CD4-positive, alpha-beta memory T cell (primary cell): ENCODE data around the gene BTG3. TPM values are rescaled to one million over a fixed set of nuclear protein-coding genes. Genes with fewer than 3 reads are reported as not detected.
A peak's percentile ranks its signal among the peaks of the same experiment; 100 is the strongest.

Experiments used
- CTCF ChIA-PET: fragments of 350-600 bp; sonication (Branson Sonifier 250); formaldehyde crosslinking; loops from one replicate; lab custom pipeline; 2021; ENCODE audit warnings: inconsistent platforms; ENCODE audit not compliant: partially characterized antibody; lab: Charles Lee
- POLR2A ChIA-PET: fragments of 350-600 bp; sonication (Branson Sonifier 250); formaldehyde crosslinking; loops from one replicate; lab custom pipeline; 2021; ENCODE audit not compliant: partially characterized antibody; lab: Charles Lee
- DNase-seq, 5 donors: peaks; one replicate each; pipeline versions ENCODE4 v3.0.0 to v3.0.0-alpha.2; 2020 to 2022; ENCODE audit warnings: mixed read lengths in 1 of 5
- H3K27ac ChIP-seq: one replicate; pipeline ENCODE4 v1.7.0; 2013; ENCODE audit warnings: low read depth, low read length
- H3K27me3 ChIP-seq: 2 replicates; pipeline ENCODE4 v1.7.0; 2013; ENCODE audit warnings: mild to moderate bottlenecking, low read length, moderate library complexity; ENCODE audit not compliant: insufficient read depth
- H3K36me3 ChIP-seq: 2 replicates; pipeline ENCODE4 v1.7.0; 2013; ENCODE audit warnings: mild to moderate bottlenecking, low read length, moderate library complexity; ENCODE audit not compliant: insufficient read depth
- H3K4me1 ChIP-seq: 2 replicates; pipeline ENCODE4 v1.7.0; 2013; ENCODE audit warnings: mild to moderate bottlenecking, low read length, moderate library complexity; ENCODE audit not compliant: insufficient read depth
- H3K4me3 ChIP-seq, 2 donors: one replicate each; pipeline ENCODE4 v1.7.0; 2013; ENCODE audit warnings: low read length in 2 of 2, mild to moderate bottlenecking in 1 of 2
- H3K9me3 ChIP-seq, 2 donors: one replicate each; pipeline ENCODE4 v1.7.0; 2013; ENCODE audit warnings: low read length in 2 of 2, control low read depth in 1 of 2; ENCODE audit not compliant: control insufficient read depth in 1 of 2
- H3K27ac Mint-ChIP-seq, 7 donors: one replicate each; pipeline ENCODE4 v1.8.0; 2020 to 2021; ENCODE audit warnings: mixed read lengths in 7 of 7, mild to moderate bottlenecking in 6 of 7, inconsistent platforms in 3 of 7, moderate library complexity in 3 of 7
- H3K27me3 Mint-ChIP-seq, 2 donors: one replicate each; pipeline ENCODE4 v1.8.0; 2020 to 2021; ENCODE audit warnings: mixed read lengths in 2 of 2
- H3K36me3 Mint-ChIP-seq, 2 donors: one replicate each; pipeline ENCODE4 v1.8.0; 2020 to 2021; ENCODE audit warnings: mixed read lengths in 2 of 2, inconsistent platforms in 1 of 2, mild to moderate bottlenecking in 1 of 2
- H3K4me1 Mint-ChIP-seq, 4 donors: one replicate each; pipeline ENCODE4 v1.8.0; 2020 to 2021; ENCODE audit warnings: mixed read lengths in 4 of 4, mild to moderate bottlenecking in 1 of 4
- H3K4me3 Mint-ChIP-seq, 8 donors: one replicate each; pipeline ENCODE4 v1.8.0; 2020 to 2021; ENCODE audit warnings: mixed read lengths in 8 of 8, mild to moderate bottlenecking in 7 of 8, moderate library complexity in 6 of 8, inconsistent platforms in 3 of 8
- H3K9me3 Mint-ChIP-seq, 8 donors: one replicate each; pipeline ENCODE4 v1.8.0; 2020 to 2021; ENCODE audit warnings: mixed read lengths in 8 of 8, mild to moderate bottlenecking in 5 of 8, inconsistent platforms in 3 of 8, moderate library complexity in 1 of 8
- intact Hi-C: fragments of 100-400 bp; cut with micrococcal nuclease; formaldehyde crosslinking; loops from one replicate; pipeline ENCODE4 v1.15.1; 2023
- polyA plus RNA-seq, 2 donors: library from polyadenylated mRNA; unstranded; fragments of 300-500 nt; fragmentation: Illumina TruSeq; gene quantifications; one replicate each; pipeline ENCODE4 v1.2.3, GENCODE V29; 2021
- total RNA-seq, 2 experiments: library from RNA; stranded (reverse); gene quantifications; one replicate each; pipeline ENCODE4 v1.2.3, GENCODE V29; 2021

The BTG3 gene
- total and polyA plus RNA-seq, 4 experiments from 2014 or later: 9.7 to 20.6 (median 15.9) TPM

- Histone ChIP-seq H3K4me1 (no peaks in the 10 kb centered on the region), H3K27me3 (no peaks in the 10 kb centered on the region), H3K9me3 (no peaks in the 10 kb centered on the region), H3K36me3 (no peaks in the 10 kb centered on the region), H3K27ac (no peak overlapping the region), H3K4me3 (no peak overlapping the region)
- intact Hi-C loops: no loop called here
- Mint-ChIP-seq H3K4me3 (no peak overlapping the region), H3K27me3 (peaks cover 0 to 3% of the 10 kb centered on the region in 2 donors), H3K36me3 (no peaks in the 10 kb centered on the region), H3K27ac (no peak overlapping the region), H3K9me3 (no peaks in the 10 kb centered on the region), H3K4me1 (no peaks in the 10 kb centered on the region)
- ChIA-PET CTCF (interaction anchor here (1.0 to 1.5 kb wide), 4 partner anchors 29 to 168 kb away, joined by 3 to 6 read pairs (median 4); no protein-coding TSS in a partner anchor), POLR2A (no interaction called here)
- no peak for DNase-seq
These were observed 57.8 kb downstream of the BTG3 start for GRCh38 chr21:17554679-17555465.

- Histone ChIP-seq H3K9me3 (no peaks in the 10 kb centered on the region), H3K4me3 (no peak overlapping the region), H3K36me3 (no peaks in the 10 kb centered on the region), H3K27me3 (no peaks in the 10 kb centered on the region), H3K27ac (no peak overlapping the region), H3K4me1 (no peaks in the 10 kb centered on the region)
- Mint-ChIP-seq H3K4me1 (no peaks in the 10 kb centered on the region), H3K36me3 (no peaks in the 10 kb centered on the region), H3K9me3 (no peaks in the 10 kb centered on the region), H3K27me3 (peaks cover 0 to 3% of the 10 kb centered on the region in 2 donors), H3K27ac (no peak overlapping the region), H3K4me3 (no peak overlapping the region)
- DNase-seq: no peak
- intact Hi-C loops: no loop called here
- ChIA-PET CTCF (interaction anchor here (1.1 to 1.5 kb wide), 3 partner anchors 31 to 167 kb away, joined by 3 to 6 read pairs (median 5); no protein-coding TSS in a partner anchor), POLR2A (no interaction called here)
These were observed 58.6 kb downstream of the BTG3 start for GRCh38 chr21:17554120-17554519.

DNA sequence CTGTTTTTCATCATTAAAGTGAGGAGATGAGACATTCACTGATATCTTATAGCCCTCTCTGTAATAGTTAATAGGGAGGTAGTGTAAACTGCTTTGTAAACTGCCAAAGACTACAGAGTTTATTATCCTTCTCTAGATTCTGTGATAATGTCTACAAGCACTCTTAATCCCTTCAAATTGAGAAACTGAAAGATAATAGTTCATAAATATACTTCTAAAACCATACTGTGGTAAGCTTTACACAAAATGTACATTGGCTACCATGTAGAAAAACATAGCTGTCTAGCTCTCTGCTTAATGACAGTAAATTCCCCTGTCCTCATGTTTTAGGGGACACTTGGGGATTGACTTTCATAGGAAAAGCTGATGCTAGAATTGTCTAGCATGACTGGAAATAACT is 60.3 kb downstream of the BTG3 start:
- Histone ChIP-seq H3K36me3 (no peaks in the 10 kb centered on the region), H3K27me3 (no peaks in the 10 kb centered on the region), H3K4me3 (no peak overlapping the region), H3K9me3 (no peaks in the 10 kb centered on the region), H3K4me1 (no peaks in the 10 kb centered on the region), H3K27ac (no peak overlapping the region)
- H3K4me3 Mint-ChIP-seq: no peak overlapping the region
- intact Hi-C loops: no loop called here
- H3K36me3 Mint-ChIP-seq: peaks cover 0 to under 1% of the 10 kb centered on the region in 2 donors
- H3K27me3 Mint-ChIP-seq: peaks cover 0 to 3% of the 10 kb centered on the region in 2 donors
- no peaks in the 10 kb centered on the region for H3K9me3 Mint-ChIP-seq
- no peaks in the 10 kb centered on the region for H3K4me1 Mint-ChIP-seq
- CTCF ChIA-PET: interaction anchor here (0.9 to 1.6 kb wide), 2 partner anchors 9 to 165 kb away, joined by 3 to 4 read pairs; no protein-coding TSS in a partner anchor
- POLR2A ChIA-PET: no interaction called here
- H3K27ac Mint-ChIP-seq: no peak overlapping the region
- DNase-seq: no peak

- no peaks in the 10 kb centered on the region for H3K27me3 ChIP-seq
- ChIA-PET CTCF (no interaction called here), POLR2A (no interaction called here)
- no peaks in the 10 kb centered on the region for H3K4me1 Mint-ChIP-seq
- H3K27ac Mint-ChIP-seq: no peak overlapping the region
- no peaks in the 10 kb centered on the region for H3K36me3 ChIP-seq
- H3K9me3 Mint-ChIP-seq: no peaks in the 10 kb centered on the region
- peaks cover 0 to 4% of the 10 kb centered on the region in 2 donors for H3K36me3 Mint-ChIP-seq
- H3K4me1 ChIP-seq: no peaks in the 10 kb centered on the region
- H3K4me3 Mint-ChIP-seq: no peak overlapping the region
- H3K27me3 Mint-ChIP-seq: peaks cover 0 to 2% of the 10 kb centered on the region in 2 donors
- no peak overlapping the region for H3K27ac ChIP-seq
- no peak for DNase-seq
- H3K9me3 ChIP-seq: no peaks in the 10 kb centered on the region
- H3K4me3 ChIP-seq: no peak overlapping the region
- intact Hi-C loops: no loop called here
These were observed 61.9 kb downstream of the BTG3 start for GRCh38 chr21:17550671-17551308.

DNA sequence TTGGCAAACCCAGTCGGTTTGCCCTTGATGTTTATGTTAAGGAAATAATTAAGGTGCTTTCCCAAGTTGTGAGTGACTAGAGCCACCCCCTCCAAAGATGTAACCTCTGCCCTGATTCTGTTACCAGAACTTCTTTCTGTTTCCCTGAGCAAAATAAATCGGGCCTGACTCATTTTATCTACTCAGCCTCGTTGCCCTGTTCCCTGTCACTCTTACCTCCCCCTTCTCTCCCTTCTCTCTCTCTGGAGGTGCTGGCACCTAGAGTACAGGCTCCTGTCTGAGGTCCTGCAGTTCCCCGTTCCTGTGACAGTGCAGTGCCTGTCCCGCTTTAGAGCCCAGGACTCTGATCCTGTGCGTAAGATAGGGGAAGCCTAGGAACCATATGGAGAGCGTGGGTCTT is 64.4 kb downstream of the BTG3 start:
- ChIA-PET CTCF (no interaction called here), POLR2A (no interaction called here)
- no peaks in the 10 kb centered on the region for H3K36me3 ChIP-seq
- no peak overlapping the region for H3K27ac ChIP-seq
- H3K4me1 Mint-ChIP-seq: no peaks in the 10 kb centered on the region
- no peak for DNase-seq
- H3K9me3 ChIP-seq: no peaks in the 10 kb centered on the region
- no peaks in the 10 kb centered on the region for H3K27me3 ChIP-seq
- no peaks in the 10 kb centered on the region for H3K27me3 Mint-ChIP-seq
- intact Hi-C loops: no loop called here
- no peaks in the 10 kb centered on the region for H3K4me1 ChIP-seq
- H3K27ac Mint-ChIP-seq: peak overlapping the region in 1 of 7 donors; percentile 45
- H3K4me3 Mint-ChIP-seq: no peak overlapping the region
- H3K36me3 Mint-ChIP-seq: peaks cover 0 to 4% of the 10 kb centered on the region in 2 donors
- no peaks in the 10 kb centered on the region for H3K9me3 Mint-ChIP-seq
- H3K4me3 ChIP-seq: no peak overlapping the region

DNA sequence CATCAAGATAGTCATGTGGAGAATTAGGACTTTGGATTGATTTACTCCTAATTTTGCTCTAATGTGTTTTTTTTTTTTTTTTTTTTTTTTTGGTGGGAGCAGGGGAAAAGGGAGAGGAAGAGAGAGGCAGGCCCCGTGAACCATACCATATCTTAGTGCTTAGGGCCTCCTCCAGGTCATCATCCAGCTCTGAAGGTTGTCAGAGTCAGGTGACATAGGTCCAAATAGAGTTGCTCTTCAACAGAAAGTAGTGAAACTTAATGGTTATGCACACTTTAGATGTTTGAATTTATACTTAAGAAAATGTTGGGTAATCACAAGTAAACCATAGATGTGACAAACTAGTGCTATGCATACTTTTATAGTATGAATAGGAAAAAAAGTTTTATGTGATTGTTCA is 67.7 kb downstream of the BTG3 start:
- Histone ChIP-seq H3K4me1 (no peaks in the 10 kb centered on the region), H3K36me3 (no peaks in the 10 kb centered on the region), H3K27ac (no peak overlapping the region), H3K4me3 (no peak overlapping the region), H3K27me3 (no peaks in the 10 kb centered on the region), H3K9me3 (no peaks in the 10 kb centered on the region)
- ChIA-PET CTCF (interaction anchor here (0.7 to 1.1 kb wide), 2 partner anchors 38 to 41 kb away, joined by 3 read pairs; no protein-coding TSS in a partner anchor), POLR2A (no interaction called here)
- Mint-ChIP-seq H3K4me1 (no peaks in the 10 kb centered on the region), H3K27ac (no peak overlapping the region), H3K27me3 (peaks cover 0 to 3% of the 10 kb centered on the region in 2 donors), H3K4me3 (no peak overlapping the region), H3K9me3 (peaks cover 0 to 2% (median 0%) of the 10 kb centered on the region in 8 donors), H3K36me3 (peaks cover 0 to 8% of the 10 kb centered on the region in 2 donors)
- intact Hi-C loops: no loop called here
- no peak for DNase-seq
